T-helper 1 cell (primary cell): Measurements from ENCODE around the gene TCEAL5.
A peak's percentile ranks its signal among the peaks of the same experiment; 100 is the strongest.
"Not testable (repeated sequence)": the region's sequence is repeated elsewhere in the genome, so short reads cannot be mapped to it uniquely, and the experiment has no call there.

Source experiments
- DNase-seq, 5 donors: peaks; one replicate each; pipeline ENCODE4 v3.0.0-alpha.2; 2012 to 2020
- total RNA-seq, 4 donors: gene quantifications; one replicate each; lab custom pipeline; 2026; lab: John Stamatoyannopoulos, UW

TCEAL5 gene, protein sequence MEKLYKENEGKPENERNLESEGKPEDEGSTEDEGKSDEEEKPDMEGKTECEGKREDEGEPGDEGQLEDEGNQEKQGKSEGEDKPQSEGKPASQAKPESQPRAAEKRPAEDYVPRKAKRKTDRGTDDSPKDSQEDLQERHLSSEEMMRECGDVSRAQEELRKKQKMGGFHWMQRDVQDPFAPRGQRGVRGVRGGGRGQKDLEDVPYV
- total RNA-seq, result 0 reads per million in 4 donors

DNA sequence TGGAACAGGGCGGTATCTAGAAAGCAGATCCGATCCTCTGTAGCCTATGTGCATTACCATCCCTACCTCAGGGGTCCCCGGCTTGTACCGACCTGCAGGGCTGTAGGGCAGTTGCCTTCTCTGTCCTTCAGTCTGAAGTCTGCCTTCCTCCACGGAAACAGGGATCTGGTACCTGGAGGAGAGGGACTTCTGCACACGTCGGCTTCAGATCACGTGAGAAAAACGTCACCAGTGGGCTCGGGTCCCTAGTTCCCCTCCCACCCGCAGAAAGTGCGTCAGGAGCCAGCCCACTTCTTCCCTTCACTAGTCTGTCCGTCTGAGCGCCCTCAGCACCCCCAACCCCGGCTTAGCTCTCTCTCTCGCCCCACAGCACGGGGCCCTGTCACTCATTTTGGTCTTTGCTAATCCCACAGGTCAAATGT, at the start of gene TCEAL5:
Gene TCEAL5, minus strand, starts transcription at position 170 of the 422 bp plus-strand sequence. CDS start 2,187 bp downstream, outside the sequence.
- no peak for DNase-seq

DNA sequence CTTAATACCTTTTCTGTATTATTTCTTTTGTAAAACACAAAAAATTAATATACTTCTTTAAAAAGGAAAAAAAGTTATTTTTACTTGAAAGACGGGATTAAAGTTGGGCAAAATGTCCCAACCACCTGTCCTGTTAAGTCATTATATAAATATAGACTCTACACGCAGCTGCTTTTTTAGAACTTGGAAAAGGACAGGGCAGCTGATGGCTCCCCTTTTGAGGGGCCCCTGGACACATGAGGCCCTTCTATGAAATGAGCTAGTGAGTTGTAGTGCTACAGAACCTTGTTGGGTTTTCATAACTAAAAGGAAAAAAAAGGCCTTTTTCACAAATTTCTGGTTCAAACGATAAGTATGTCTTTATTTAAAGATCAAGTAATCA, 34.8 kb upstream of the TCEAL5 start:
- no peak for DNase-seq

DNA sequence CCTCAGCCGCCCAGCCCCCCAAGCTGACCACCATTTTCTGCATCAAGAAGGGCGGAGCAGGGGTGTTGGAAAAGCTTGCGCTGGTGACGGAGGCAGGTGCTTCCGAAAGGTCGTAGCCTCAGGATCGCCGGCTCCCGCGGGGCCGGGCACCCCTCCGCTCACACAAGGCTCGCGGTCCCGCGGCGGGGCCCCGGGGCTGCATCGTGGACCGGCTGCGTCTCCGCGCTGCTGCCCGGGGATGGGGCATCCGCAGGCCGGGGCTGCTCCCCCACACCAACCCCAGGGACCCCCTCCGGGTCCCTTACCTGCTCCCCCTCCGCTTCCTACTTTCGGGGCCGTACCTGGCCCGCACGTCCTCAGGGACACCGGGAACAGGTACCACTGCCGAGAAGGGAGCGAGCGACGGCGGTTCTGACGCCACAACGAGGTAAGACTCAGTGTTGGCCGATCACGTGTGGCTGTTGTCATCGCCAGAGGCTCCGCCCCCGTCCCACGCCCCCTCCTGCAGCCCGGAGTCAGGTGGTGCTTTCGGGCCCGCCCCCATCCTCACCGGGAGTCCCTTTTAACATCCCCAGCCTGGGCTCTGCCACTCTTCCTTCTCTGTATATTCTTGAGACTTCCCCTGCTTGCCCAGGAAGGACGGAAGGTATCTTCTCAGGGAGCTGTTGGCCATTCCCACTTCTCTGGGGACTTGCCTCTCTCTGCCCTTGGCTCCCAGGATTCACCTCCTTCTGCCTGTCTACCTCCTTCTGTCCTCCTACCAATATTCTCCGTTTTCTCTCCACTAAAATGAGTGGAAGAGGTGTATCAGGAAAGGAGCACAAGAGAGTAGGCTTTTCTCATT, 34.2 kb upstream of the TCEAL5 start, which contains the start of gene BEX2:
Gene BEX2, minus strand, starts transcription at position 436 of the 844 bp plus-strand sequence. CDS start 1,014 bp downstream, outside the sequence.
- DNase-seq, result peak; percentile 70 to 82 (median 77)

DNA sequence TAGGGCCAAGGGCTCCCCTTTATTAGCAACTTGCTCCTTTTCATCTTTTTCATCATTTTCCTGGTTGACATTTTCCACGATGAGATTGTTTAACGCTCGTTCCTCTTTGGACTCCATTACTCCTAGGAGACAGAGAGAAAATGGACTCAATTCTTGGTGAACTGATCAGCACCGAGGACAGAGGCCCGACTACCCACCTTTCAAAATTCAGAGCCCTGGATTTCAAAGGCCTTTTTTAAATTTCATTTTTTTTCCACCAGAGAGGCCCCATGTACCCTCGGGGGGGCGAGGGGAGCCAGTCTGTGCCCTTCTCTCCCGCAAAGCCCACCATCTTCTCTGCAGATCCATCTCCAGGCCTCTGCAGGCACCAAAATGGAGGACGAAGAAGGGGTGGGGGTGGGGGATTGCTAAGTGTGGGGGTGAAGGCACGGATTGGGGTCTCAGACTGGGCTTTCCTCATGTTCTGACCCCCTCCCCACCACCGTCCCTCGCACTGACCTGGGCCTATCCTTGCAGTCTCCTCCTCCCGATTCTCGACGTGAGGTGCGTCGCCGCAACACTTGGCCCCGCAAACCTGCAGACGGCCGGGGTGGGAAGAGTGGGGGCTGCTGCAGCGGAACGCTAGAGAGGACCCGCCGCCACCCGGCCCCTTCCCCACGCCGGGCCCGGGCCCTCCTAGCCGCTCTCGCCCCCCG, 33.5 kb upstream of the TCEAL5 start:
- DNase-seq, result no peak

DNA sequence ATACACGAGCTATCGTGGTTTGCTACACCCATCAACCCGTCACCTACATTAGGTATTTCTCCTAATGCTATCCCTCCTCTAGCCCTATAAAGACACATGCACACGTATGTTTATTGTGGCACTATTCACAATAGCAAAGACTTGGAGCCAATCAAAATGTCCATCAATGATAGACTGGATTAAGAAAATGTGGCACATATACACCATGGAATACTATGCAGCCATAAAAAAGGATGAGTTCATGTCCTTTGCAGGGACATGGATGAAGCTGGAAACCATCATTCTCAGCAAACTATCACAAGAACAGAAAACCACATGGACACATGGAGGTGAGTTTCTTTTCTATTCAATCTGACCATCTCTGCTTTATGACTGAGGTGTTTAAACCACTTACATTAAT, 29.1 kb upstream of the TCEAL5 start:
- not testable (repeated sequence) for DNase-seq

DNA sequence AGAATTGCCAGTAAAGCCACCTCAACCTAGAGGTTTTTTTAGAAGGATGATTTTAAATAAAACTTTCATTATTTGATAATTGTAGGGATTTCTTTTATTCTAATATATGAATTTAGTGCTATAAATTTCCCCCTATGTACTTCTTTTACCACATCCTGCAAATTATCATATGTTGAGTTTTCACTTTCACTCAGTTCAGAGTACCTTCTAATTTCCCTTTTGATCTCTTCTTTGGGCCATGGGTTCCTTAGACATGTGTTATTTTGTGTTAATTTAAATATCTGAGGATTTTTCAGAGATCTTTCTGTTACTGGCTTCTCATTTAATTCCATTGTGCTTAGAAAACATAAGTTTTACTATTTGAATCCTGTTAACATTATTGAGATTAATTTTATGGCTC, 28.2 kb upstream of the TCEAL5 start:
- DNase-seq, result no peak

DNA sequence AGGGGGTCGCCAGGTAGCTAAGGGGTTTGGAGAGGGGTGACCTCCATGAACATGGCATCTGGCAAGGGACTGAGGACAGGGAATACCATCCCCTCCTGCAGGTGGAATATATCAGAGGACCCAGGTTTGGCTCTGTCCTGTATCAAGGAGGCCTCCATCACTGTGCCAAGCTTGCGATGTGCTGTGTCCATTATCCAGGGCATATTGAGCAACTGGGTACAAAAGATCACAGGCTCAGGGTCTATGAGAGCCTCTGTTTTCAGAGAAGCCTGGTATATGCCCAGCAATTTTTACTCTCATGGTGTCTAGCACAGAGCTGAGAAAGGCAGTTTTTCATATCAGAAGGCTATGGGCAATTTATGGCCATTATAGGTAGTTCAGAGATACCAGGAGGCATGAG, 16.6 kb upstream of the TCEAL5 start:
- no peak for DNase-seq

DNA sequence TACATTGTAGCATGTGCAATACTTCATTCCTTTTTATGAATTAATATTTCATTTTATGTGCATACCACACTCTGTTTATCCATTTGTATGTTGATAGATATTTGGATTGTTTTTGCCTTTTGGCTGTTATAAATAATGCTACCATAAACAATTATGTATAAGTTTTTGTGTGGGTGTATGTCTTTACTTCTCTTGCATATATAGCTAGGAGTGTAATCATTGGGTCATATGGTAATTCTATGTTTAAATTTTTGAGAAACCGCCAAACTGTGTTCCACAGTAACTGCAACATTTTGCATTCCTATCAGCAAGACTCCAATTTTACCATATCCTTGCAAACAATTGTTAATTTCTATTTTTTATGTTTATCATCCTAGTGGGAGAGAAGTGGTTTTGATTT, 3.1 kb upstream of the TCEAL5 start:
- DNase-seq, result no peak

DNA sequence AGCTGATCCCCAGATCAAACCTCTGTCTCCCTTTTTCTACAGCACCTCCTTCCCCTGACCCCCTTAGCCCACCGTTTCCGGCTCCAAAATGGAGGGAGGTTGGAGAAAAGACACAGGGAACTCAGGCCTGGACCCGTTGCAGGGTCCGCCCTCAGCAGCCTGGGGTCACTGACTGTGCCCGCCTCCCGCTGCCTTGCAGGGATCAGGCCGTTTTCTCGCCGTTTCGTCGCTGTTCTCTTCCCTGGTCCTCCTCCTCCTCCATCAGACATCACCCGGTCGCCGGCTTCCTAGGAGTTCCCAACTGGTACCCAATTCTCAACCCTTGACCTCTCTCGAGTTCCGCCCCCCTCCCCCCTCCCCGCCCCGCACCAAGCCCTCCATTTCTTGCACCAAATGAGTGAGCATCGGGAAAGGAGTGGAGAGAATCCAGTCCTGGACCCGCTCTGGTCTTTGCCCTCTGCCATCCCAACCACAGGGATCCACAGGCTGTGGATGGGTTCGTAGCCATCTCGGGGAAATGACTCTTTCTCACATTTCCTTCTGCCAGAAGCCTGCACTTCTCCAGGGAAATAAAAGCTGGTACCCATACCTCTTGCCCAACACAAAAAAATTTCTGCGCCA, 493 bp downstream of the TCEAL5 start:
- no peak for DNase-seq

DNA sequence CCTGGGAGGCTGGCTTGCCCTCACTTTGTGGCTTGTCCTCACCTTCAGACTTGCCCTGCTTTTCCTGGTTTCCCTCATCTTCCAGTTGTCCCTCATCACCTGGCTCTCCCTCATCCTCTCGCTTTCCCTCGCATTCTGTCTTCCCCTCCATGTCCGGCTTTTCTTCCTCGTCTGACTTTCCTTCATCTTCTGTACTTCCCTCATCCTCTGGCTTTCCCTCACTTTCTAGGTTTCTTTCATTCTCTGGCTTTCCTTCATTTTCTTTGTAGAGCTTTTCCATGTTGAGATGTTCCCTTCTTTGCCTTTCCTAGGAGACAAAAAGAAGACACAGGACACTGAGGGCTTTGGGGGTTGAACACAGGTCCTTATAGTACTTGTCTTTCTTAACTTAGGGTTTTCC, 2.3 kb downstream of the TCEAL5 start:
- no peak for DNase-seq

DNA sequence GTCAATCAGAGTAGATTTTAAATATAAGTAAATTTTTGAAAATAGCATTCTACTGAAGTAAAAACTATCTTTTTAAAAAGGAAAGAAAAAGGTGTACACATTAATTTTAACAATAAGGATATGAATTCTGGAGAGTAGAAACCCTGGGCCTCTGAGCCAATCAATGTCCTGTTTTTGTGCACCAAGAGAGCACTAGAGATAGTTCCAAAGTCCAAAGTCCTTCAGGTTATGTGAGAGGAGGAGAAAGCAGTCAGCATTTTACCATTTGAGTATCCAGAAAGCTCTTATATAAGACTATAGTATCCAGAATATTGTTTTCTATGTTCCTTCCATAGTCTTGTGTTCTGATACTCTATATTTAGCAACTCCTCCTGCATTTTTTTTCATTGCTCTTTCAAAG, 18.3 kb downstream of the TCEAL5 start:
- DNase-seq, result no peak

DNA sequence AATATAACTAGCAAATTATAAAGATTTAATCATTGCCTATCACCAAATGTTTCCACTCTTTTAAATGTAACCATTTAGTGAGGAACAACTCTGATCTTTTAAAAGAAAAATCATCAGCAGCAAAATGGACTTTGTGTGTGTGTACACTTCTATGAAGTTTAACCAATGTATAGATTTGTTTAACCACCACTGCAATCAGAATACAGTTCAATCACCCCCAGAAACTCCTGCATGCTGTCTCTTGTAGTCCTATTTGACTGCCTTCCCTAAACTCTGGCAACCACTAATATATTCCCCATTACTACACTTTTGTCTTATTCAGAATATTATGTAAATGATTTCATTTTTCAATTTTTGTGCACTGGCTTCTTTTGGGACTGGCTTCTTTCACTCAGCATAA, 19.9 kb downstream of the TCEAL5 start:
- no peak for DNase-seq

DNA sequence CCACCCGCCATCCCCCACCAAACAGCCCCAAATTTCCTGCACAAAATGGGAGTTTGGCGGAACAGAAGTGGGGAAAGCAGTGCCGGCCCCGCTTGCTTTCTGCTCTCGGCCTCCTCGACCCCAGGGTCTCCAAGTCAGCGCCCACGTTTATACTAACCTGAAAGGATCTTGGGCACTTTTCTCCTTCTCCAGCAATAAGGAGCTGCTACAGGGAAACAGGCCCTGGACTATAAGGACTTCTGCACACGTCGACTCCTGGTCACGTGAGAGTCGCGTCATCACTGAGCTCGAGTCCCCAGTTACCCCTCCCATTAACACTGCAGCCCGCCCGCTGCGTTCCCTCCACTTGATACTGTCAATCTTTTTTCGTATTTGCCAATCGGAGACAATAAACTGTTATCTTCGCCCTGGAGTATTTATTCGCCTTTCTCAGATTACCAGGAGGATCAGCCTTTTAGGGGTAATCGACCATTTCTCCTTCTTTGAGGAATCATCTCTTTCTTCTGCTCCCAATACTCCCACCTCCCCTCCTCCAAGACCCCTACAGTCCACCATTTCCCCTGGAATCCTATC, 21.5 kb downstream of the TCEAL5 start, which contains the start of gene TCEAL8:
Gene TCEAL8, minus strand, starts transcription at position 235 of the 573 bp plus-strand sequence. CDS start 1,176 bp downstream, outside the sequence.
- DNase-seq, result peak; percentile 12 to 67 (median 44)

DNA sequence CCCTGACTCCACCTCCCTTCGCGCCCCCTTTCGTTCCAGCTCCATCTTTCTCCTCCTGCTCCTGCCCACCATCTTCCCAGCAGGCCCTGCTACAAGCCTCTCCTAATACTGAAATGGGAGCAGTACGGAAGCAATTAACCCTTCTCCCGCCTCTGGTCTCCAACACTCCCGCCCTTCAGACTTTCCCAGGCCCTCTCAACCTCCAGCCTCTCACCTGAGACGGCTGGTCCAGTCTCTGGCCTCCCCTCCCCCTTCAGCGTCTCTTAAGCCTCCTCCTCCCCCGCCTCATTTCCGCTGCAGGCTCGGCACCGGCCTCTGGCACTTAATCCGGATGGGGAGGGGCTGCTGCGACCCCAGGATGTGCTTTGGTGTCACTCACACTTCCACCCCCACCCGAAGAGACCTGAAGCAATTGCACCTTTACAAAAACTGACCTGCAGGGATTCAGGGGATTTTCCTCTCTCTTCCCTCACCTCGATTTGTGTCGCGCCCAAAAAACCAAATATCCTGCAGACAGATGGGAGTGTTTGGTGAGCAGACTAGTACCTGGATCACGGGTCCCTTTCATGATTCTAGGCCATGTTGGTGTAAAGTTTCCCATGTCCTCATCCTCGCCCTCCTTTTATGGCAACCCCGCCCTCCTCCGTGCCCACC, 22.3 kb downstream of the TCEAL5 start:
- peak in 3 of 5 donors; percentile 11 to 50 (median 13) for DNase-seq

DNA sequence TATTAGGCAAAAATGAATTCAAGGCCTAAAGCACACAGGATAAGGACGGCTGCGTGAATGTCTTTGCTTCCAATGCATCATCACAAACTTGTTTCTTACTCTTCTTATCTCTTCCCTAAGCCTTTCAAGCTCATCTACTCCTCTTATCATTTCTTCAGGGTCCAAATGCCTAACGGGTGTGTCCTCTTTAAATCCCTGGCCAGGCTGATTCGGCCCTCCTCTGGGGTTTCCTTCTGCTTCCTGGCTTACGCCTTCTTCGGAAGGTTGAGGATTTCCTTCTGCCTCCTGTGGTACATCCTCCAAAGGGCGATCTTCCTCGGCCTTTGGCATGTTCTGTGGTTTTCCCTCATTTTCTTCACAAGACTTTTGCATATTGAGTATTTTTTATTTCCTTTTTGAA, 22.9 kb downstream of the TCEAL5 start:
- no peak for DNase-seq

DNA sequence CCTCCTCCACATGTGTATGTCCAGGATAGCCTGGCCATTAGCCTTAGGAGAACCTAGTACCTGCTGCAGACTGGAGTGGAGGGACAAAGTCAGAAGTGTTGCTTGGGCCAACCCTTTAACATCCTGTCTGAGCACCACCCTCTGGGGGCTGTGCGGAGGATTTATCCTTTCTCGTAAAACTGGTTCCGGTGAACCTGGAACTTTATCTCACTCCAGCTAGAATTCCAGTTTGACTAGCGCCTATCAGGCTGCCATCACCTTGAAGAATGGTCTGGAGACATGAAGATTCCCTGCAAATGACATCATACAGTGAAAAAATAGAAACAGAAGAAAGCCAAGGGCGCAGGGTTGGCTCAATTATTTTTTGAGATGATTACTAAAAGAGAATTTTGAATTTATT, 25.6 kb downstream of the TCEAL5 start:
- no peak for DNase-seq

DNA sequence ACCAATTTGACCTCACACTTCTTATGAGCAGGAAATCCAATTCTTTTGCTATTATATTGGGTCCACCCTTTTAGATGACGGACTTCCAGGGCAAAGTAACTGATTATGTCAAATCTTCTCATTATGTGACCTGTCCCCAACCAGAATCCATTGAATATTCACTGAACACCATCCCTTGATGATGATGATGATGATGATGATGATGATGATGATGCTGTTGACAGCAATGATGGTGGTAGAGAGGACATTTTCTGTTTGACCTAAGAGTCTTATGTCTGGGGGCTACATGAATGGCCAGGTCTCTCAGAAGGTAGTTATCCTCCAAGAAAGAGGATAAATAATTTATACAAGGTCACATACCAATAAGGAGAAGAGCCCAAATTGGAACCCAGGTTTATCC, 26.7 kb downstream of the TCEAL5 start:
- no peak for DNase-seq

DNA sequence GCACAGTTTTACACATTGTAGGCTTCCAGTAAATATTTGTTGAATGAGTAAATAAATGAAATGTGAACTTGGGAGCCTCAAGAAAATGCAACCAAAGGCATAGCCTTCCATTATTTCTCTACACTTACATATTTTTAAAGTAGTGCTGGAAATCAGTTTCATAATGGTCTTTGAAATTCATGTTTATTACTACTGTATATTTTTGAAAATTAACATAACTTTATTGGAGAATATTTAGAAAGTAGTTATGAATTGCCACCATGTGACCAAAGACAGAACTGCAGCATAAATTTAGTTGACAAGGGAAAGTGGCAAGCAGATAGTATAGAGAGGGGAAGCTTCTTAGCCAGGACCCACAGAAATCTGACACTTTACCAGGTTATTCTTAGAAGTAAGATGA, 28.0 kb downstream of the TCEAL5 start:
- no peak for DNase-seq

DNA sequence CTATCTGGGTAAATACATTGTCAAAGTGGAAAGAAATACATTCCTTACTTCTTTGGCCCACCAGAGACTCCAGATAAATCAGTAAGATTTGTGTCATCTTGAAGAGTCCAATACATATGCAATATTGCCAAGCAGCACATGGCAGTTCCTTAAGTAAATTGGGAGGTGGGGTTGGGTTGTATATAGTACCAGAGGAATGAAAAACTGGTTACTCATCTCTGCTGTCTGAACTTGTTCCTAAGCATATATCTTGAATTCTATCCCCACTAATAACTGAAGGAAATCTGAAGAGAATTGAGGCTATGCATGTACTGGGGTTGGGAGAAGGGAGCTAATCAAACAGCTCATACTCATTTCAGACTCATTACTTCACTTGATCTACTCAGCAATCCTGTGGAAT, 36.4 kb downstream of the TCEAL5 start:
- DNase-seq, result no peak

DNA sequence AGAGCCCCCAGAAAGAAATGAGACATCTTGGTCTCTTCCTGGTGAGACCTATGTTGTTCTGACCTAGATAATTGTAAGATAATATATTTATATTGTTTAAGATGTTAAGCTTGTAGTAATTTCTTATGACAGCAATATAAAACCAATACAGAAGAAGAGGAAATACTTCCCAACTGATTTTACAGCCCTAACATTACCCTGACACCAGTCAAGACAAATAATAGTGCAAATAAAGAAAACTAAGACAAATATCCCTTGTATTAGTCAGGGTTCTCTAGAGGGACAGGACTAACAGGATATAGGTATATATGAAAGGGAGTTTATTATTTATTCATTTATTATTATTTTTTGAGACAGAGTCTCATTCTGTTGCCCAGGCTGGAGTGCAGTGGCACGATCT, 40.3 kb downstream of the TCEAL5 start:
- no peak for DNase-seq

DNA sequence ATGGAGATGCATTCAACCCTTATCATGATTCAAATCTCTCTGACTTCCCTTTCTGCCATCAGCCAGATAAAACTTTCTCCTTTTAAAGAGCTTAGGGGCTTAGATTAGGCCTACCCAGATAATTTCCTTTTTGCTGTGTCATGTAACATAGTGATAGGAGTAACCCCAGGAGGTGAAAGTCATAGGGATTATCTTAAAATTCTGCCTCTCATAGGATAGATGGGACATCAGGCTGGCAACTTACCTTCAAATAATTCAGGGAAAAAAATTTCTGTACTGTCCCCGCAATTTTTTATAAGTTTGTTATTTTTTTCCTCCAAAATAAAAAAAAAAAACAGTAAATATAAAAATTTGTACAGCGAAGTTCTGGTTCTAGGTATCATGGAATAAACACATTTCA, 40.9 kb downstream of the TCEAL5 start:
- DNase-seq, result not testable (repeated sequence)

DNA sequence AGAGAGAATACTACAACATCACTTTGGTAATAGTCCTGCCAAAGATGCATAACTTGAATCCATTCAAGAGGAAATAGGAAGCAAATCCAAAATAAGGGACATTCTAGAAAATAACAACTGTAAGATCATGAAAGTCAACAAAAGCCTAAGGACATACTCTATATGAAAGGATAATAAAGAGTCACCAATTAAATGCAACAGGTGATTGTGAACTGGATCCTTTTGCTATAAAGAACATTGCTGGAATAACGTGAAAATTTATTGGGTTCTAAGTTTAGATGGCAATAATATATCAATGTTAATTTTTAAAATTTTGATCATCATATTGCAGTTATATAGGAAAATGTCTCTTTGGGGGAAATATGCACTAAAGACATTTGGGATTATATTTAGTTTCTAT, 41.7 kb downstream of the TCEAL5 start:
- DNase-seq, result no peak
